Muscle of arm (tissue), 12 donors: ENCODE results near the gene CES5A. TPM values are rescaled to one million over a fixed set of nuclear protein-coding genes. Genes with fewer than 3 reads are reported as not detected.
"Not testable (repeated sequence)": the region's sequence is repeated elsewhere in the genome, so short reads cannot be mapped to it uniquely, and the experiment has no call there.

Experiments used
- DNase-seq: peaks from one replicate; pipeline ENCODE4 v3.0.0-alpha.2; 2013
- polyA plus RNA-seq, 12 donors: library from polyadenylated mRNA; unstranded; fragments of 120-200 nt; gene quantifications; one replicate each; pipeline ENCODE4 v1.2.1, GENCODE V29; 2013; ENCODE audit not compliant: insufficient read length in 12 of 12

Gene CES5A
- polyA plus RNA-seq, 12 donors: not detected

- DNase-seq: no peak
Measured at GRCh38 chr16:55828680-55829079, 46.5 kb downstream of the CES5A start.

DNA sequence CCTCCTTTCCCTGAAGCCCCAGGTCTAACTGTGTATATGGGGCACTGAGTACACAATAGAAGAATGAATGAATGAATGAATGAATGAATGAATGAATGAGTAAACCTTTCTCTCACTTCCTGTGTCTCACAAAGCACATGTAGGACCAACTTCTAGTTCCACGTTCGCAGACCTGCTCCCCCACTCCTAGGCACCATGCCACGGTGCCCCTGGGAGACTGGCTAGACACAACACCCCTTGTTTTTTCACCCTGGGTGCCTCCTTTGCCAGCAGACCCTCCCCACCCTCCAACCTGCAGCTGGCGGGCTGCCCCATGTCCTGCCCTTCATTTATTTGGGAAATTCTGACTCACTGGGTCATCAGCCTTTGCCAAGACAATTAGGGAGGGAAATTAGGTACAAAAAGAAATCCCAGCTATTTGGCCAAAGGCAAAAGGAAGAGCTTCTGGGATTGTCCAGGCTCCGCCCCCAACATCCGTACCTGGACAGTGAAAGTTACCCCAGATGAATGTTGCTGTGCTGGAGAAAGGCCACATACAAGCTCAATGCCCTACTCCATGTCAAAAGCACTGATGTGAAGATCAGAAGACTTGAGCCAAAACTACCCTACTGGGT, 50.0 kb downstream of the CES5A start:
- no peak for DNase-seq

GRCh38 chr16:55824473-55825000, 50.6 kb downstream of the CES5A start:
- no peak for DNase-seq

DNA sequence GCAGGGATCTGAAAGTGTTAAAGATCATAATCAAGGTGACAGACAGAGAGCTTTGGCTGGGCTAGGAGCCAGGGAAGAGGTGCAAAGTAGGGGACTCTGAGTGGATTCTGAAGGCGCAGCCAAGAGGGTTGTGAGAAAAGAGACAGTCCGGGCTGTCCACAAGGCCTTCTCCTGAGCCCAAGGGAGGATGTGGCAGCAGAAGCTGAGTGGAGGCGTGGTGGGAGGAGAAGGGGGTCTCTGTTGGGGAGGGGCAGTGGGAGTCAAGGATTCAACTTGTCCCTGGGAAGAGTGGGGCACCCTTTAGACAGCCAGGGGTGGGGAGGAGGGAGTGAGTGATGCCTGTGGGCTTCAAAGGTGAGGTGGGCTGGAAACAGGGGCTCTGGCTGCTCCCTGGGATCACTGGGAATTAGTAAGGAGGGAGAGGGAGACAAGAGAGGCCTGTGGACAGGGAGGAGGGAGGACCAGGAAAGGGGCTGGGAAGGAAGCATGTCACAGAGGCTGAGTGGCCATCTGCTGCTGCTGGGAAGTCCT, 52.8 kb downstream of the CES5A start:
- no peak for DNase-seq

GRCh38 chr16:55821210-55821609, 54.0 kb downstream of the CES5A start:
- DNase-seq: no peak

DNA sequence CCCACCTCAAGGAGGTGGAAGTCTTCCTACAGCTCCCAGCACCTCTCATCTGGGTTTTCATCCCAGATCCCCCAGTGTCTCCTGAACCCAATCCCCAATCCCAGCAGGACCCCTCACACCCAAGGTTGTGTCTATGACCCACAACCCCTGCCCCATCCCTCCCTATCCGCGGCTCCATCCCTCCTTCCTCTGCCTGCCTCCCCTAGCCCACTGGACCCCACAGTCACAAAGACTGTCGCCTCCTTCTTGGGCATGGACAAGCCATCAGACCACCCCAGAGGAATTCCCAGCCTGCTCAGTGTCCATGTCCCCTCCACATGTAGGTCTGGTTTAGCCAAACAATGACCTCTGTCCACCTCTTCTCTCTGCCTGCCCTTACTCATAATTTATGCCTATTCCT, 54.6 kb downstream of the CES5A start:
- DNase-seq: no peak

GRCh38 chr16:55817236-55817912, 57.8 kb downstream of the CES5A start:
- DNase-seq: no peak

DNA sequence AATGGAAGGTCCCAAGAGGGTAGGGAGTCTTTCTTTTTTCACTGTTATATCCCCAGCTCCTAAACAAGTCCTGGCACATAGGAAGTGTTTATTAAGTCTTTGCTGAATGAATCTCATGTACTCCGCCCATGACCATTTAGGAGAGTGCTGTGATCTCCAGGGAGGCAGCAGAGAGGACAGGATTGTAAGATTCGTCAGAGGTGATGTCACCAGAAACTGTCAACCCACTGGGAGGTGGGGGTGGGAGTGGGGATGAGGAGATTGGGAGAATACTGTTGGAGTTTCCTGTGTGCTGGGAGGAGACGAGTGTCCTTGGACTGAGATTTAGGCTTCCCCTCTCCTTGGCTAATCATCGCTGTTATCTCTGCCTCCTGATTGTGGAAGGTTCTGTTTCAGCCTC, 59.0 kb downstream of the CES5A start:
- DNase-seq: not testable (repeated sequence)

GRCh38 chr16:55815320-55815719, 59.9 kb downstream of the CES5A start:
- no peak for DNase-seq

GRCh38 chr16:55814174-55814573, 61.0 kb downstream of the CES5A start:
- DNase-seq: not testable (repeated sequence)

DNA sequence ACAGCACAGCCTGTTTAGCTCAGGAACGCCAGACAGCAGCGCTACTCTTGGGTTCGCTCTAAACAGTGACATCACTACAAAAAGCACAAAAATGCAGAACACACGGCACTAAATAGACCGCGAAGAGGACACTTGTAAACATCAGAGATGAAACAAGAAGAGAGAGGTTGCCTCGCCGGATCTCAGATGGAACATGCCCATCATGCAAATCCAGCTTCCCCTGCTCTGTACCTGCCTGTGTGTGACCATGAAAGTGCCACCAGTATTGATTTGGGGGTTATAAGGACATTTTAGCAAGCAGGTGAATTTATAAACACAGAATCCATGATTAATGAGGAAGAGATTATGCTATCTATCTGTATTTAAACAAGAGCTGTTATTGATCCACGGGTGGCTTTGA, 61.4 kb downstream of the CES5A start:
- DNase-seq: not testable (repeated sequence)

GRCh38 chr16:55812951-55813350, 62.2 kb downstream of the CES5A start:
- DNase-seq: no peak

DNA sequence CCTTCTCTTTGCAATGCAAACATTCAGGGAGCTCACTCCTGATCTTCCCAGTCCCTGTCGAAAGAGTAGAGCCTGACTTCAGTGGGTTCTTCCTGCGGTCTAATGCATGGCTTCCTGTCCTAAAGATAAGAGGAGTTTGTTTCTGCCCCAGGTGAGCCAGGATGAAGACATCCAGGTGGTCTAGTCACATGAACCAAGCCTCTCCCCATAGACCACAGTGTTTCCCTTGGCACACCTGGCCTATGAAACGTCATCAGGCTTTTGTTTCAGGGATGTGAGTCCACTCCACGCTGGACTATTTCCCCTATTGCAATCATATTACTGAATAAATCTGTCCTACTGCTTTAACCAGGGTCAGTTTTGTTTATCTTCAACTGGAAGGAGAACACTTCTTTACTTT, 63.4 kb downstream of the CES5A start:
- DNase-seq: no peak

DNA sequence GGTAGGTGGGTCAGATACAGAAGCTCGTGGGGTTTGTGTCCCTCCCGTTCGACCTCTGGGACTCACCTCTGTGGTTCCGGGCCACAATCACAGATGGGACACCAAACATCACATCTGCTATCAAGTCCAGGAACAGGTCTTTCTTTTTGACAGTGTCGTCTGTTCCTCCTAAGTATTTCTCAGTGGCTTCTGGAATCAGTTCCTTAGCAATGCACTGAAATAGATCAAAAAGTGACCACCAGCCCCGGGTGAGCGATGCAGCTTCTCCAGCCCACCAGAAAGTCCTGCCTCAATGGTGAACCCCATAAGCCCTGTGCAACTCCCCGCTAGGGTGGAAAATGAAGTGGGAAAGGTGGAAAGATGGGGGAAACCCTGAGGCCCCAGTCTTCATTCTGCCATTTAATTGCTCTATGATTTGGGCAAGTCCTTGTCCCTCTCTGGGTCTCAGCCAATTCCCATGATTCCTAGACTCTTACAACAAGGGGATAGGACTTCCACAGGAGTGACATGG, 64.7 kb downstream of the CES5A start:
- DNase-seq: no peak

DNA sequence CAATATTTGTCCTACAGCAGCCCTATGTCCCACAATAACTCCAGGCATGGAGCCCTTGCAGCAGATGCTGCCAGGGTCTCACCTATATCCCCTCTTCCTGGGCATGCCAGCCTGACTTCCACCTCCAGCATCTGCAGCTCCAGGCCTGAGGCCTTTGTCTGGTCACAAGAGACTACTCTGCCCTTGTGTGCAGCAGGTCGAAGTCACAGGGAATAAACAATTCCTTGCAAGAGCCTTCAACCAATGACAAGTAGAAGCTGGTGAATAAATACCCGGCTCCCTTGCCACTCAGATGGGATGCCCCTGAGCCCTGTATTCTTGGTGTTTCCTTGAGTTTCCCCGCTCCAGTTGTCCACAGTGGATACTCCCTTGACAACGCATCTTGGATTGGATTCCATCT, 65.3 kb downstream of the CES5A start:
- DNase-seq: no peak

GRCh38 chr16:55809386-55809785, 65.8 kb downstream of the CES5A start:
- DNase-seq: no peak

GRCh38 chr16:55808286-55808685, 66.9 kb downstream of the CES5A start:
- not testable (repeated sequence) for DNase-seq

DNA sequence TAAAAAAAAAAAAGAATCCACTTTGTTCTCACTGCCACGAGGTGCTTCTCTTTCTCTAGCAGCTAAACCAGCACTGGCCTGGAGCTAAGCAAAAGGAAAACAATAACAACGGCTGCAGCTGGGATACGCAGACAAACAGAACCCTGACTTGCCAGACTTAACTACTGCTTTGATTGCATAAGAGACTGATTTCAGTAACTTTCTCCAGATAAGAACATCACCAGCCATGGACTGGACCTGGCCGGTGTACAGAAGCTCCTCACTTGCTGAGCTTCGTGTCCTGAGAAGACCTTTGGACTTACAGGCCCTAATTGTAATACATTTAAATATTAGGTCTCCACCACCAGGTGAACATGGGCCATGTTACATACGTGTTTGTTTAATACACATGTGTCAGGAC, 70.1 kb downstream of the CES5A start:
- not testable (repeated sequence) for DNase-seq

GRCh38 chr16:55803681-55804080, 71.5 kb downstream of the CES5A start:
- not testable (repeated sequence) for DNase-seq
